OCI-LY7 (cell line): ENCODE results near the gene ENAM.

Experiments
- CTCF ChIP-seq: fragments of 200-600 bp; sonication (generic); conservative IDR thresholded peaks from 2 replicates; pipeline ENCODE4 v1.5.1; 2014; ENCODE audit warnings: mild to moderate bottlenecking, antibody characterized with exemption, low read length, moderate library complexity, mixed read lengths
- EZH2phosphoT487 ChIP-seq: fragments of 200-600 bp; sonication (generic); IDR thresholded peaks from 2 replicates; pipeline ENCODE4 v1.6.1; 2018; ENCODE audit warnings: low read depth, borderline replicate concordance, mild to moderate bottlenecking, mixed run types, antibody characterized with exemption, low read length, moderate library complexity, mixed read lengths

- no peak for TF ChIP-seq CTCF
- no peak for TF ChIP-seq EZH2phosphoT487
Observed at GRCh38 chr4:70603856-70604255, 24.7 kb upstream of the ENAM start.
